Measurements from ENCODE around the gene CUL4B. TPM values are rescaled to one million over a fixed set of nuclear protein-coding genes. Genes with fewer than 3 reads are reported as not detected.
A peak's percentile ranks its signal among the peaks of the same experiment; 100 is the strongest.

CUL4B gene
- total and polyA plus RNA-seq, 2 experiments from 2014 or later = 16.9 to 50.5 TPM

DNA sequence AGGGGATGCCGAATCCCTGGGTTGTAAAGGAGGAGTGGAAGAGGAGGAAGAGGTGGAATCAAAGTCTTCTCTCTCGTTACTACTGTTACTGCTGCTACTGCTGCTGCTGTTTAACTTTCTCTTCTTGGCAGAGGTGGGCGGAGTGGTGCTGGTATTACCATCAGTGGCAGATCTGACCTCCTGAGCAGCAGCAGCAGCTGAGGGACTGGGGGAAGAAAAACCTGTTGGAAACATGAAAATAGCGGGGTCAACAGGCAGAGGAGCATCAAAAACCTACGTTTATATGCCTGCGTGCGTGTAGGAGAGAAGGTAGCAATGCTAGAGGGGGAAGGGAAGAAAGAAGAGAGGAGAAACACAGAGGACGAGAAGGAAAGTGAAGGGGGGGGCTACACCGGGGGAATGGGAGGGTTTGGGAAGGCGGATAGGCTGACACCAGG lies 339 bp downstream of the CUL4B start:
- Histone ChIP-seq H3K4me3 (peak overlapping the region; percentile 50), H3K79me2 (peaks cover 40% of the 10 kb centered on the region), H3K4me2 (peak overlapping the region; percentile 76), H3K9me3 (ENCODE audit: low read depth) (no peaks in the 10 kb centered on the region), H3K27me3 (no peaks in the 10 kb centered on the region), H3K27ac (peak overlapping the region; percentile 99), H3K9me2 (replicated peaks; ENCODE audit: insufficient read depth) (no peaks in the 10 kb centered on the region), H4K20me1 (ENCODE audit: insufficient read depth, poor library complexity, severe bottlenecking) (peaks cover 8% of the 10 kb centered on the region), H3K4me1 (ENCODE audit: insufficient read depth) (peaks cover 4% of the 10 kb centered on the region), H2AFZ (peak overlapping the region; percentile 7), H3K36me3 (replicated peaks; ENCODE audit: insufficient read depth, low read depth) (no peaks in the 10 kb centered on the region)
- peak; percentile 44 for DNase-seq (ENCODE audit: low spot score)
- WGBS (ENCODE audit: low lambda C conversion rate, missing lambda C conversion rate) = 31% methylated on average over 7 of the region's 10 CpGs
- TF ChIP-seq EZH2phosphoT487 (IDR thresholded peaks at IDR 0.05; ENCODE audit: low read depth, severe bottlenecking, unreplicated experiment) (no peak), EZH2 (IDR thresholded peaks at IDR 0.05; ENCODE audit: borderline replicate concordance) (no peak)
- TF ChIP-seq, protein P1, sequence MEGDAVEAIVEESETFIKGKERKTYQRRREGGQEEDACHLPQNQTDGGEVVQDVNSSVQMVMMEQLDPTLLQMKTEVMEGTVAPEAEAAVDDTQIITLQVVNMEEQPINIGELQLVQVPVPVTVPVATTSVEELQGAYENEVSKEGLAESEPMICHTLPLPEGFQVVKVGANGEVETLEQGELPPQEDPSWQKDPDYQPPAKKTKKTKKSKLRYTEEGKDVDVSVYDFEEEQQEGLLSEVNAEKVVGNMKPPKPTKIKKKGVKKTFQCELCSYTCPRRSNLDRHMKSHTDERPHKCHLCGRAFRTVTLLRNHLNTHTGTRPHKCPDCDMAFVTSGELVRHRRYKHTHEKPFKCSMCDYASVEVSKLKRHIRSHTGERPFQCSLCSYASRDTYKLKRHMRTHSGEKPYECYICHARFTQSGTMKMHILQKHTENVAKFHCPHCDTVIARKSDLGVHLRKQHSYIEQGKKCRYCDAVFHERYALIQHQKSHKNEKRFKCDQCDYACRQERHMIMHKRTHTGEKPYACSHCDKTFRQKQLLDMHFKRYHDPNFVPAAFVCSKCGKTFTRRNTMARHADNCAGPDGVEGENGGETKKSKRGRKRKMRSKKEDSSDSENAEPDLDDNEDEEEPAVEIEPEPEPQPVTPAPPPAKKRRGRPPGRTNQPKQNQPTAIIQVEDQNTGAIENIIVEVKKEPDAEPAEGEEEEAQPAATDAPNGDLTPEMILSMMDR (IDR thresholded peaks at IDR 0.05; ENCODE audit: poor library complexity) = no peak

DNA sequence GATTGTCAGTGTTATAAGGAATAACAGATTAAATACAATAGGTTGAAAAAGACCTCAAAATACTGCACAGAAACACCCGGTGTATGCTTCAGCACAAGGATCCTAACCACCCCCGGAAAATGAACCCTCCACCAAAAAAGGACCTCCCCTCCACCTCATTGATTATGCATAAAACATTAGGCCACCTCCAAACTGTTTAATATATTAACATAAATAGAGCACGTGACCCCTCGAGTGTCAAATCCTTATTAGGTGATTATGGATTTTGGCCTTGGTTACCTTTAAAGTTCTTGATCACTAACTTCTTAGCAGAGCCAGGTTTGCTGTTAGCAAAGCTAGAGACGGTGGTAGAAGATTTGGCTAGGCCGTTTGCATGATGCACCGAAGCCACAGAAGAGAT lies 958 bp downstream of the CUL4B start:
- WGBS (ENCODE audit: low lambda C conversion rate, missing lambda C conversion rate) = 26% methylated on average over 7 of the region's 7 CpGs
- Histone ChIP-seq H3K4me3 (peak overlapping the region; percentile 50), H3K4me2 (peak overlapping the region; percentile 76), H3K27me3 (no peaks in the 10 kb centered on the region), H4K20me1 (ENCODE audit: insufficient read depth, poor library complexity, severe bottlenecking) (peaks cover 8% of the 10 kb centered on the region), H3K9me3 (ENCODE audit: low read depth) (no peaks in the 10 kb centered on the region), H3K9me2 (replicated peaks; ENCODE audit: insufficient read depth) (no peaks in the 10 kb centered on the region), H3K36me3 (replicated peaks; ENCODE audit: insufficient read depth, low read depth) (no peaks in the 10 kb centered on the region), H3K79me2 (peaks cover 45% of the 10 kb centered on the region), H3K27ac (peak overlapping the region; percentile 99), H2AFZ (no peak overlapping the region), H3K4me1 (ENCODE audit: insufficient read depth) (peaks cover 4% of the 10 kb centered on the region)
- no peak for TF ChIP-seq EZH2 (IDR thresholded peaks at IDR 0.05; ENCODE audit: borderline replicate concordance)
- TF ChIP-seq, protein P1 (IDR thresholded peaks at IDR 0.05; ENCODE audit: poor library complexity) = no peak
- TF ChIP-seq EZH2phosphoT487 (IDR thresholded peaks at IDR 0.05; ENCODE audit: low read depth, severe bottlenecking, unreplicated experiment) = no peak
- no peak for DNase-seq (ENCODE audit: low spot score)

DNA sequence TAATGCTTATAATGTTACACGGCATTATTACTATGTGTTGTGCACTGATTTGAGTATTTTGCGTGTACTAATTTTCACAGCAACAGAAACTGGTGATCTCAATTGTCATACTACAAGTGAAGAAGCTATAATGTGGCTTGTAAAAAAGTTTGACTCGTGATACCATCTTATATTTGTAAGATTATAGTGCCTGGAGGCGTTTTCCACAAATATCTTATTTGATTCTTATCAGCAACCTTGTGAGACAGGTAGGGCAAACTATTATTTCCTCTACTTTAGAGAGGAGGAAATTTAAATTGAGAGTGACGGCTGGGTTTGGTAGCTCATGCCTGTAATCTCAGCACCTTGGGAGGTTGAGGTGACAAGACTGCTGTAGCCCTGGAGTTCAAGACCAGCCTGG lies 4.5 kb downstream of the CUL4B start:
- TF ChIP-seq EZH2 (IDR thresholded peaks at IDR 0.05; ENCODE audit: borderline replicate concordance) = no peak
- TF ChIP-seq, protein P1 (IDR thresholded peaks at IDR 0.05; ENCODE audit: poor library complexity) = no peak
- no peak for TF ChIP-seq EZH2phosphoT487 (IDR thresholded peaks at IDR 0.05; ENCODE audit: low read depth, severe bottlenecking, unreplicated experiment)
- H3K9me3 ChIP-seq (ENCODE audit: low read depth) = no peaks in the 10 kb centered on the region
- no peak overlapping the region for H3K4me3 ChIP-seq
- DNase-seq (ENCODE audit: low spot score) = no peak
- no peaks in the 10 kb centered on the region for H3K27me3 ChIP-seq
- H2AFZ ChIP-seq = no peak overlapping the region
- H4K20me1 ChIP-seq (ENCODE audit: insufficient read depth, poor library complexity, severe bottlenecking) = peaks cover 8% of the 10 kb centered on the region
- 78% methylated on average over 5 of the region's 5 CpGs for WGBS (ENCODE audit: low lambda C conversion rate, missing lambda C conversion rate)
- no peaks in the 10 kb centered on the region for H3K9me2 ChIP-seq (replicated peaks; ENCODE audit: insufficient read depth)
- H3K79me2 ChIP-seq = peaks cover 62% of the 10 kb centered on the region
- H3K27ac ChIP-seq = no peak overlapping the region
- H3K4me1 ChIP-seq (ENCODE audit: insufficient read depth) = no peaks in the 10 kb centered on the region
- no peaks in the 10 kb centered on the region for H3K36me3 ChIP-seq (replicated peaks; ENCODE audit: insufficient read depth, low read depth)
- H3K4me2 ChIP-seq = no peak overlapping the region
